ENCODE data around the gene MRPL57.
"Not testable (repeated sequence)": the region's sequence is repeated elsewhere in the genome, so short reads cannot be mapped to it uniquely, and the experiment has no call there.

MRPL57 gene

DNA sequence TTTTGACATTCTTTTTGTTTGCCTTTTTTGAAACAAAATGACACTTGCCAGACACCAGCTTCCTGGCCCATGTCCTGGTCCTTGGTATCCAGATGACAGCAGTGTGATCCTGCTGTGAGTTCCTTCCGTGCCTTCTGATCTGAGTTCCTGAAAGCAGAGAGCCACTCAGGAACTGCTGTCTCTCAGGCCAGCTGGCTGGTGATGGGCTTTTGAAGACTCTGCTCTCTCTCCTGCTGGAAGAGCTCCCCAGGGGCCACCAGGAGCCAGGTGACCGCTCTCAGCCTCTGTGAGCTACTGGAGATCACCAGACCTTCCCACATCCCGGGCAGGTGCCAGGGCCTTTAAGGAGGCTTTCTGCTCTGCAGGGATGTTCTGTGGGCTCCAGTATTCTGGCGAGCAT lies 21.9 kb downstream of the MRPL57 start:
- DNase-seq (ENCODE audit: extremely low read depth, low read depth); H3K4me3 ChIP-seq (replicated peaks; ENCODE audit: low read depth, low read length): not testable (repeated sequence)

DNA sequence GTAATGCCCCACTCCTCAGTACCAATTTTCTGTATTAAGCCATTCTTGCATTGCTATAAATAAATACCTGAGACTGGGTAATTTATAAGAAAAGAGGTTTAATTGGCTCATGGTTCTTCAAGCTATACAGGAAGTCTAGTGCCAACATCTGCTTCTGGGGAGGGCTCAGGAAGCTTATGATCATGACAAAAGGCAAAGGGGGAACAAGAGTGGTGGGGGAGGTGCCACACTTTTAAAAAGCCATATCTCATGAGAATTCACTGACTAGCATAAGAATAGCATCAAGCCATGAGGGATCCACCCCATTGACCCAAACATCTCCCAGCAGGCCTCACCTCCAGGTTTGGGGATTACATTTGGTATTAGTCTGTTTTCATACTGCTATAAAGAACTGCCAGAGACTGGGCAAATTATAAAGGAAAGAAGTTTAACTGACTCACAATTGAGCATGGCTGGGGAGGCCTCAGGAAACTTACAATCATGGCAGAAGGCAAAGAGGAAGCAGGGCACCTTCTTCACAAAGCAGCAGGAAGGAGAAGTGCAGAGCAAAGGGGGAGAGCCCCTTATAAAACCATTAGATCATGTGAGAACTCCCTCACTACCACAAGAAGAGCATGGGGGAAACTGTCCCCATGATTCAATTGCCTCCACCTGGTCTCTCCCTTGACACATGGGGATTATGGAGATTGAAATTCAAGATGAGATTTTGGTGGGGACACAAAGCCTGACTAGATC lies 25.2 kb downstream of the MRPL57 start:
- not testable (repeated sequence) for H3K4me3 ChIP-seq (replicated peaks; ENCODE audit: low read depth, low read length); DNase-seq (ENCODE audit: extremely low read depth, low read depth)

DNA sequence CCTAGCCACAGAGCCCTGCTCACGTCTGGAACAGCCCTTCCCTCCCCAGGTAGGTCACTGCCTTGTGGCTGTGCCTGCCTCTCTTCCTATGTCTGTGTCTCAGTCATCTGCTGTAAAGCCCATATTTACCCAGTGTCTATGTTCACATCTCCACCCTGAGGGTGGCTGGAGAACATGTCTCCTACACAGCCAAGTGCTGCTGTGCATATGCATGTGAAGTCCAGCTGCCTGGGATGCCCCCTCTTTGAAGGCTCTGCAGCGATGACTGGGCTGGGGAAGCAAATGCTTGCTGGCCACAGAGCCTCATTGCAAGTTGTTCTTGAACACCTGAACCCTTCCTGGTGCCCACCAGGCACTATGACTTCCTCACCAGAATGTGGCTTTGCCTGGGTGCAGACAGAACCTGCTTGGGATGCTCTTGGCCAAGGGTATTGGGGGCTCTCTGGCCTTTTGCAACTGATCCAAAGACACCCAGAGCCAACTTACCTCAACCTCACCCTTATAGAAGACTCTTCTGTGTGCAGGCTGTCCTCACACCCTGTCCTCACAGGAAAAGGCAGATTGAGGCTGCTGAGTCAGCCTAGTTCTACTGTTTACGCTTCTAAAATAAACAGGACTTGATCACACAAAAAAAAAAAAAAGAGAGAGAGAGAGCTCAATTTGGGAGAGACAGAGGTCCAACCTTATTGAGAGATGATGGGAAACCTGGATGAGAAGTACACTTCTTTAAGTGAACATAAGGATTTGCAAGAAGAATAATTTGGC lies 26.5 kb downstream of the MRPL57 start:
- DNase-seq (ENCODE audit: extremely low read depth, low read depth): no peak
- no peak overlapping the region for H3K4me3 ChIP-seq (replicated peaks; ENCODE audit: low read depth, low read length)
- TF ChIP-seq, protein P1, sequence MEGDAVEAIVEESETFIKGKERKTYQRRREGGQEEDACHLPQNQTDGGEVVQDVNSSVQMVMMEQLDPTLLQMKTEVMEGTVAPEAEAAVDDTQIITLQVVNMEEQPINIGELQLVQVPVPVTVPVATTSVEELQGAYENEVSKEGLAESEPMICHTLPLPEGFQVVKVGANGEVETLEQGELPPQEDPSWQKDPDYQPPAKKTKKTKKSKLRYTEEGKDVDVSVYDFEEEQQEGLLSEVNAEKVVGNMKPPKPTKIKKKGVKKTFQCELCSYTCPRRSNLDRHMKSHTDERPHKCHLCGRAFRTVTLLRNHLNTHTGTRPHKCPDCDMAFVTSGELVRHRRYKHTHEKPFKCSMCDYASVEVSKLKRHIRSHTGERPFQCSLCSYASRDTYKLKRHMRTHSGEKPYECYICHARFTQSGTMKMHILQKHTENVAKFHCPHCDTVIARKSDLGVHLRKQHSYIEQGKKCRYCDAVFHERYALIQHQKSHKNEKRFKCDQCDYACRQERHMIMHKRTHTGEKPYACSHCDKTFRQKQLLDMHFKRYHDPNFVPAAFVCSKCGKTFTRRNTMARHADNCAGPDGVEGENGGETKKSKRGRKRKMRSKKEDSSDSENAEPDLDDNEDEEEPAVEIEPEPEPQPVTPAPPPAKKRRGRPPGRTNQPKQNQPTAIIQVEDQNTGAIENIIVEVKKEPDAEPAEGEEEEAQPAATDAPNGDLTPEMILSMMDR (IDR thresholded peaks at IDR 0.05; ENCODE audit: low read depth, low read length, missing control alignments): no peak

DNA sequence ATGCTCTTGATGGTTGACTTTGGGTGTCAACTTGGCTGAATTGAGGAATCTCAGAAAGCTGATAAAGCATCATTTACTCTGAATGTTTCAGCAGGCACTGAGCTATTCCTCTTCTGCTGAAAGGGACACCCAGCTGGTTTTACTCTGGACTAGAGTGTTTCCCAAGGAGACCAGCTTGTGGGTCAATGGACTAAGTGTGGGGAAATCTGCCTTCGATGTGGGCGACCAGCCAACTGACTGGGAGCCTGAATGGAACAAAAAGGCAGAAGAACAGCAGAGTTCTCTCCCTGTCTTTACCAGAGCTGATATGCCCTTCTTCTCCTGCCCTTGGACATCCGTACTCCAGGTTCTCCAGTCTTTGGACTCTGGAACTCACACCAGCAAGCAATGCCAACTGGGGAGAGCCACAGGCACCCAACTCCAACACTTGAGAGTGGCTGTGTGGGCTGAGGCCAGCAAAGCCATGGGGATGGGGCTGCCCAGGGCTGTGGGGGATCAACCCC lies 32.2 kb downstream of the MRPL57 start:
- no peak overlapping the region for H3K4me3 ChIP-seq (replicated peaks; ENCODE audit: low read depth, low read length)
- TF ChIP-seq, protein P1 (IDR thresholded peaks at IDR 0.05; ENCODE audit: low read depth, low read length, missing control alignments): no peak
- no peak for DNase-seq (ENCODE audit: extremely low read depth, low read depth)

DNA sequence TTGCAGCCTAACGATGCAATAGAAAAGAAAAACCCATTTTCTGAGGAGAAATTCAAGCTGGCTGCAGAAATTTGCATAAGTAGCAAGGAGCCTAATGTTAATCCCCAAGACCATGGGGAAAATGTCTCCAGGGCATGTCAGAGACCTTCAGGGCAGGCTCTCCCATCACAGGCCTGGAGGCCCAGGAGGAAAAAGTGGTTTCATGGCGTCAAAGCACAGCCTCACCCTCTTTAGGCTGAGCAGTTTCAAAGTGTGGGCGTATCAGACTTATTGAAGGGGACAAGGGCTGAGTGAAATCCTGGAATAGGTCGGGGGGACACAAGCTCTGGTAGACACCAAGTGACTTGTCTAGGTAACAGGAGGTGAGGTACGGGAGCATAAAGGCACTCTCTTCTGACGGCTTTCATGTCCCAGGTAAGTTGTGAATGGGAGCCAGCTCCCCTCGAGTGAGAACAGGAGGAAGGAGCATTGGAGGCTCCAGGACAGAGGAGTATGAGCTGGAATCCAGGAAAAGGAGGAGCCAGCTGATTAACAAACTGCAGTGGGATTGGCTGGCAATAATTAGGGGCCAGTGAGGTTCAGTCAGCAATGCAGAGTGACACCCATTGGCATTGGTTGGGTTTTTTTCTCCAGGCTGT lies 35.8 kb downstream of the MRPL57 start:
- no peak overlapping the region for H3K4me3 ChIP-seq (replicated peaks; ENCODE audit: low read depth, low read length)
- TF ChIP-seq, protein P1 (IDR thresholded peaks at IDR 0.05; ENCODE audit: low read depth, low read length, missing control alignments): no peak
- no peak for DNase-seq (ENCODE audit: extremely low read depth, low read depth)

DNA sequence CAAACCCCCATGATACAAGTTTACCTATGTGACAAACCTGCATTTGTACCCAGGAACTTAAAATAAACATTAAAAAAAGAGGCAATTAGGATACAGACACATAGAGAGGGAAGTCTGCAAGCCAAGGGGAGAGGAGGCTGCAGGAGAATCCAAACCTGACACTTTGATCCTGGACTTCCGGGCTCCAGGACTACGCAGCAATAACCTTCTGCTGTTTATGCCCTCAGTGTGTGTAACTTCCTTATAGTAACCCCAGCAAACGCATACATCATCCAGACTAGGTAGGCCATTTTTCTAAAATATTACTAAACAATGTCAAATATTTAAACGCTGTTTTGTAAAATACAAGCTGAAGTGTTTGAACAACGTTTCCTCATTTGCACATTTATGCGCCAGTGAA lies 39.0 kb downstream of the MRPL57 start:
- not testable (repeated sequence) for DNase-seq (ENCODE audit: extremely low read depth, low read depth); H3K4me3 ChIP-seq (replicated peaks; ENCODE audit: low read depth, low read length)

DNA sequence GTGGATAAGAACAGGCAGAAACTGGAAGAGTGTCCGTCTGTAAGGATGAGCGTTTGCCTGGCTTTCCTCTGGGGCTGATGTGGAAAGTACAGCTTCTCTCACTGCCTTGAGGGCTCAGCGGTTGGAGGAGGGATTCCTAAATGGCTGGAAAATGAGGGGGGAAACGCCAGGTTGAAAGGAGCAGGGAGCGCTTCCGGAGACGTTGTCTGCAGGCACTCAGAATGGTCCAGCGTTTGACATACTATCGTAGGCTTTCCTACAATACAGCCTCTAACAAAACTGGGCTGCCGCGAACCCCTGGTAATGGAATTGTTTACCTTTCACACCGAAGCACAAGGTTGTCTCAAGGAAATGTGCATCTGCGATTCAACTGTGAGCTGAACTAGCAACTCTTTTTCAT lies 39.9 kb downstream of the MRPL57 start:
- DNase-seq (ENCODE audit: extremely low read depth, low read depth): no peak
- H3K4me3 ChIP-seq (replicated peaks; ENCODE audit: low read depth, low read length): no peak overlapping the region
- TF ChIP-seq, protein P1 (IDR thresholded peaks at IDR 0.05; ENCODE audit: low read depth, low read length, missing control alignments): no peak

DNA sequence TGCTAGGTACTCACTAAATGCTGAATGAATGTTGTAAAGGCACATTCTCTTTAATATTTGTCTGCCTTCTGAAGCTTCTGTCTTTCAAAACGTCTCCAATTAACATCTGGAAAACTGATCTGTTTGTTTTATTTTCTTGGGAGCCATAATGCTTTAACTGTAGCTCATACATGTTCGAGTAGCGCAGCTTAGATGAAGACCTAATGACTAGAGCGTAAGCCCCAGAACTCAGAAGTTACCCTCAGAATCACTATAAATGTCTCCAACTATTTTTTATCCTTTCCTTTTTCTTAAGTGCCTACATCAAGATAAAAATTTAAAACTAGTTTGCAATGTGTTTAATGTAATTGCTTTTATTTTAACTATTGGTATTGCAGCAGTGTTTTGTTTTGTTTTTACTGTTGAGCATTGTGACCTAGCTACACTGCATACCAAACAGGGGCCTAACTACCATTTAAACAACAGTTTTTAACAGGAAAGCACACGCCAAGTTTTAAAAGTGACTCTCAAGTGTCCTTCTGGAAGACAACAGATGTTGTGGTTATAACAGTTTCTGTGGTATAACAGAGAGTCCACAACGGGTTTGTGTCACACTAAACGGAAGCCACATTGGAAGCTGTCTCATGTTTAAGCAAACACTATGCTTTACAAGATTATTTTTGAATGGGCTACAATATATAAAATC lies 42.0 kb downstream of the MRPL57 start:
- H3K4me3 ChIP-seq (replicated peaks; ENCODE audit: low read depth, low read length): no peak overlapping the region
- TF ChIP-seq, protein P1 (IDR thresholded peaks at IDR 0.05; ENCODE audit: low read depth, low read length, missing control alignments): no peak
- DNase-seq (ENCODE audit: extremely low read depth, low read depth): peak; percentile 26
